HG03108 (cell line): Measurements from ENCODE around the gene TRIP10.
"Not testable (repeated sequence)": the region's sequence is repeated elsewhere in the genome, so short reads cannot be mapped to it uniquely, and the experiment has no call there.

Experiments
- ATAC-seq: cut with Tn5 transposase; IDR thresholded peaks from one replicate; pipeline ENCODE4 v1.9.1; 2021; ENCODE audit warnings: moderate library complexity; ENCODE audit not compliant: unreplicated experiment

The TRIP10 gene

GRCh38 chr19:6739390-6739882 is at the start of gene TRIP10:
TRIP10 (plus strand) TSS chr19:6739680; CDS start chr19:6739762, 82 bp downstream.
- no peak for ATAC-seq

GRCh38 chr19:6690160-6690885 is 49.2 kb upstream of the TRIP10 start:
- ATAC-seq = no peak

- ATAC-seq = no peak
Measured at GRCh38 chr19:6691342-6691741, 48.1 kb upstream of the TRIP10 start.

GRCh38 chr19:6692027-6692426 is 47.5 kb upstream of the TRIP10 start:
- ATAC-seq = no peak

GRCh38 chr19:6693056-6693471 is 46.4 kb upstream of the TRIP10 start:
- no peak for ATAC-seq

- no peak for ATAC-seq
Measured at GRCh38 chr19:6693681-6694080, 45.8 kb upstream of the TRIP10 start.

- no peak for ATAC-seq
Measured at GRCh38 chr19:6694147-6694815, 45.2 kb upstream of the TRIP10 start.

GRCh38 chr19:6696239-6696820 is 43.1 kb upstream of the TRIP10 start:
- ATAC-seq = no peak

- ATAC-seq = no peak
Measured at GRCh38 chr19:6697291-6697690, 42.2 kb upstream of the TRIP10 start.

GRCh38 chr19:6699935-6700334 is 39.5 kb upstream of the TRIP10 start:
- no peak for ATAC-seq

GRCh38 chr19:6700586-6701316 is 38.7 kb upstream of the TRIP10 start:
- ATAC-seq = no peak

GRCh38 chr19:6705931-6706632 is 33.4 kb upstream of the TRIP10 start:
- ATAC-seq = no peak

GRCh38 chr19:6706633-6706958 is 32.9 kb upstream of the TRIP10 start:
- no peak for ATAC-seq

- ATAC-seq = no peak
Measured at GRCh38 chr19:6707011-6707657, 32.3 kb upstream of the TRIP10 start.

GRCh38 chr19:6707658-6708018 is 31.8 kb upstream of the TRIP10 start:
- ATAC-seq = no peak

- ATAC-seq = no peak
Measured at GRCh38 chr19:6708346-6708745, 31.1 kb upstream of the TRIP10 start.

GRCh38 chr19:6708913-6709312 is 30.6 kb upstream of the TRIP10 start:
- not testable (repeated sequence) for ATAC-seq

GRCh38 chr19:6709549-6709948 is 29.9 kb upstream of the TRIP10 start:
- ATAC-seq = no peak

- ATAC-seq = no peak
Measured at GRCh38 chr19:6710273-6711077, 29.0 kb upstream of the TRIP10 start.

GRCh38 chr19:6711078-6711361 is 28.5 kb upstream of the TRIP10 start:
- no peak for ATAC-seq
